Thyroid gland (tissue), 4 donors: Measurements from ENCODE around the gene CAV3. TPM values are rescaled to one million over a fixed set of nuclear protein-coding genes. Genes with fewer than 3 reads are reported as not detected.

ENCODE experiments used
- DNase-seq, 2 donors: peaks; one replicate each; pipeline ENCODE4 v3.0.0-alpha.2; 2019
- H3K27ac ChIP-seq, 3 donors: fragments of 200-600 bp; sonication (generic); 1 replicate in 2 of 3; 2 replicates in 1 of 3; pipeline ENCODE4 v1.5.1; 2016 to 2019; ENCODE audit warnings: mild to moderate bottlenecking in 1 of 3, moderate library complexity in 1 of 3
- H3K27me3 ChIP-seq: fragments of 200-600 bp; sonication (generic); one replicate; pipeline ENCODE4 v1.5.1; 2019
- H3K36me3 ChIP-seq, 2 donors: fragments of 200-600 bp; sonication (generic); one replicate each; pipeline ENCODE4 v1.5.1; 2016 to 2019
- H3K4me1 ChIP-seq, 2 donors: fragments of 200-600 bp; sonication (generic); one replicate each; pipeline ENCODE4 v1.5.1; 2017 to 2019
- H3K4me3 ChIP-seq, 3 donors: fragments of 200-600 bp; sonication (generic); replicated peaks in 1 of 3; 1 replicate in 2 of 3; 2 replicates in 1 of 3; pipeline ENCODE4 v1.5.1; 2016; ENCODE audit warnings: mild to moderate bottlenecking in 1 of 3
- H3K9me3 ChIP-seq: fragments of 200-600 bp; sonication (generic); one replicate; pipeline ENCODE4 v1.5.1; 2017
- CTCF ChIP-seq, 6 experiments: fragments of 200-600 bp in 3 of 6; fragments of 450-650 bp in 3 of 6; sonication (generic) in 3 of 6; IDR thresholded peaks; one replicate each; pipeline ENCODE4 v1.5.1; 2016 to 2019; ENCODE audit warnings: antibody characterized with exemption in 6 of 6, mild to moderate bottlenecking in 2 of 6, inconsistent platforms in 1 of 6, moderate library complexity in 1 of 6
- POLR2A ChIP-seq, 2 donors: fragments of 450-650 bp; IDR thresholded peaks; one replicate each; pipeline ENCODE4 v1.6.1; 2017; ENCODE audit warnings: antibody characterized with exemption in 2 of 2, mild to moderate bottlenecking in 2 of 2, moderate library complexity in 1 of 2
- WGBS, 2 donors: methylation state at CpG; one replicate each; pipeline ENCODE4 v1.1.5; 2017; 5-methylcytosine and 5-hydroxymethylcytosine counted together
- intact Hi-C: fragments of 100-400 bp; cut with DNase I; formaldehyde crosslinking; loops from one replicate; pipeline ENCODE4 v1.15.1; 2023
- total RNA-seq, 4 donors: library from RNA; depleted of rRNA; stranded (reverse); fragments of >200 nt; gene quantifications; one replicate each; pipeline ENCODE4 v1.2.3, GENCODE V29; 2016

The CAV3 gene
- total RNA-seq, 4 donors from 2014 or later, result not detected

- no peak overlapping the region for H3K4me3 ChIP-seq
- 90 to 97% methylated on average over 3 to 4 of the region's 4 CpGs for WGBS, 2 donors
- intact Hi-C loops, result no loop called here
- no peaks in the 10 kb centered on the region for H3K4me1 ChIP-seq
- DNase-seq, result no peak
- H3K27ac ChIP-seq, result no peak overlapping the region
- no peaks in the 10 kb centered on the region for H3K27me3 ChIP-seq
- no peaks in the 10 kb centered on the region for H3K36me3 ChIP-seq
- no peaks in the 10 kb centered on the region for H3K9me3 ChIP-seq
- TF ChIP-seq POLR2A (IDR thresholded peaks at IDR 0.05), result no peak
- no peak for TF ChIP-seq CTCF (IDR thresholded peaks at IDR 0.05)
Measured at GRCh38 chr3:8737301-8737700, 3.7 kb downstream of the CAV3 start.

- intact Hi-C loops, result no loop called here
- H3K9me3 ChIP-seq, result no peaks in the 10 kb centered on the region
- no peak overlapping the region for H3K27ac ChIP-seq
- H3K4me3 ChIP-seq, result no peak overlapping the region
- DNase-seq, result no peak
- TF ChIP-seq POLR2A (IDR thresholded peaks at IDR 0.05) (no peak), CTCF (IDR thresholded peaks at IDR 0.05) (no peak)
- H3K36me3 ChIP-seq, result no peaks in the 10 kb centered on the region
- H3K4me1 ChIP-seq, result no peaks in the 10 kb centered on the region
- no peaks in the 10 kb centered on the region for H3K27me3 ChIP-seq
Measured at GRCh38 chr3:8737823-8738222, 4.2 kb downstream of the CAV3 start.

GRCh38 chr3:8738639-8739038 is 5.0 kb downstream of the CAV3 start:
- no peak for TF ChIP-seq CTCF (IDR thresholded peaks at IDR 0.05)
- TF ChIP-seq POLR2A (IDR thresholded peaks at IDR 0.05), result no peak
- Histone ChIP-seq H3K36me3 (no peaks in the 10 kb centered on the region), H3K4me1 (no peaks in the 10 kb centered on the region), H3K27ac (no peak overlapping the region), H3K9me3 (no peaks in the 10 kb centered on the region), H3K4me3 (no peak overlapping the region), H3K27me3 (no peaks in the 10 kb centered on the region)
- no peak for DNase-seq
- intact Hi-C loops, result no loop called here
- WGBS, 2 donors, result 79% methylated on average over 3 of the region's 3 CpGs

GRCh38 chr3:8739757-8740504 is 6.3 kb downstream of the CAV3 start:
- DNase-seq, result no peak
- Histone ChIP-seq H3K4me1 (no peaks in the 10 kb centered on the region), H3K36me3 (no peaks in the 10 kb centered on the region), H3K4me3 (no peak overlapping the region), H3K27ac (no peak overlapping the region), H3K9me3 (no peaks in the 10 kb centered on the region), H3K27me3 (no peaks in the 10 kb centered on the region)
- TF ChIP-seq POLR2A (IDR thresholded peaks at IDR 0.05), result no peak
- WGBS, 2 donors, result 82 to 85% methylated on average over 5 of the region's 5 CpGs
- intact Hi-C loops, result no loop called here

GRCh38 chr3:8741581-8742261 is 8.1 kb downstream of the CAV3 start:
- no peaks in the 10 kb centered on the region for H3K4me1 ChIP-seq
- no peak overlapping the region for H3K4me3 ChIP-seq
- H3K9me3 ChIP-seq, result no peaks in the 10 kb centered on the region
- TF ChIP-seq CTCF (IDR thresholded peaks at IDR 0.05) (no peak), POLR2A (IDR thresholded peaks at IDR 0.05) (no peak)
- H3K36me3 ChIP-seq, result no peaks in the 10 kb centered on the region
- H3K27me3 ChIP-seq, result no peaks in the 10 kb centered on the region
- intact Hi-C loops, result no loop called here
- WGBS, 2 donors, result 12 to 17% methylated on average over 11 to 13 of the region's 13 CpGs
- H3K27ac ChIP-seq, result no peak overlapping the region
- DNase-seq, result no peak
